KG1 (cell line): ENCODE measurements around the gene OR52I2.

ENCODE experiments used
- DNase-seq: peaks from one replicate; lab custom pipeline; 2025; lab: John Stamatoyannopoulos, UW

Gene OR52I2

GRCh38 chr11:4607781-4608666, 26.5 kb downstream of the OR52I2 start, which contains the start of gene TRIM68:
Gene TRIM68 (minus strand): TSS chr11:4608231. CDS start chr11:4605504, 2,727 bp downstream.
- DNase-seq, result peak; percentile 84

- DNase-seq, result peak; percentile 49
These were observed 28.9 kb downstream of the OR52I2 start for GRCh38 chr11:4610258-4610935.

- no peak for DNase-seq
These were observed 30.4 kb downstream of the OR52I2 start for GRCh38 chr11:4611986-4612385.

- DNase-seq, result no peak
These were observed 34.4 kb downstream of the OR52I2 start for GRCh38 chr11:4615856-4616444.

- no peak for DNase-seq
These were observed 38.0 kb downstream of the OR52I2 start for GRCh38 chr11:4619514-4619913.

GRCh38 chr11:4626207-4627099, 44.9 kb downstream of the OR52I2 start:
- DNase-seq, result peak; percentile 23

- DNase-seq, result no peak
These were observed 54.6 kb downstream of the OR52I2 start for GRCh38 chr11:4636136-4636535.

- DNase-seq, result peak; percentile 24
These were observed 55.6 kb downstream of the OR52I2 start, which contains the start of gene OR51D1 for GRCh38 chr11:4636962-4637661. Gene OR51D1 (plus strand): TSS chr11:4637477. CDS start chr11:4639791, 2,314 bp downstream.

GRCh38 chr11:4637662-4638047, 56.1 kb downstream of the OR52I2 start:
- DNase-seq, result no peak

- DNase-seq, result no peak
These were observed 58.4 kb downstream of the OR52I2 start for GRCh38 chr11:4639931-4640330.

GRCh38 chr11:4641501-4641900, 60.0 kb downstream of the OR52I2 start:
- no peak for DNase-seq

- DNase-seq, result no peak
These were observed 60.5 kb downstream of the OR52I2 start for GRCh38 chr11:4642043-4642442.
